AG08396 (cell line): ENCODE measurements around the gene TARM1.
A peak's percentile ranks its signal among the peaks of the same experiment; 100 is the strongest.

Experiments
- DNase-seq: peaks from one replicate; pipeline ENCODE4 v3.0.0; 2012; ENCODE audit warnings: low spot score, mixed read lengths

The TARM1 gene

DNA sequence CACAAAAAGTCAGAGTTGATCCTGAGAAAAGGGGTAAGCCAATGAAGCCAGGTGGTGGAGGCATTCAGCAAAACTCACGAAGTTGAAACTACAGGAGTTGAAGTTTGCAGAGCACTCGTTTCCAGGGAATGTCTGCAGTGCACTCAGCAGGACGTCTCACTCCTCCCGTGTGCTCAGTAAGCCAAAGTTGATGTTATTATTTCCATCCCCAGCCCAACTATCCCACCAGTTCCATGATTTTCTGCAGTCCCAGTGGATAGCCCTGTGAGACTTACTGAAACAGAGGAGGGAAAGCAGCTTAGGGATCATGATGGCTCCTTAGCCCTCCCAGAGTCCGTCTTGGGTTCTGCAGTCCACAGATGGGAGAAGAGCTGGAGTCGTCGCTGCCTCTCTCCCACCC, at the start of gene TARM1:
Gene TARM1, minus strand, starts transcription at position 334 of the 400 bp plus-strand sequence. Its CDS starts 25 bp downstream, at position 309.
- no peak for DNase-seq

DNA sequence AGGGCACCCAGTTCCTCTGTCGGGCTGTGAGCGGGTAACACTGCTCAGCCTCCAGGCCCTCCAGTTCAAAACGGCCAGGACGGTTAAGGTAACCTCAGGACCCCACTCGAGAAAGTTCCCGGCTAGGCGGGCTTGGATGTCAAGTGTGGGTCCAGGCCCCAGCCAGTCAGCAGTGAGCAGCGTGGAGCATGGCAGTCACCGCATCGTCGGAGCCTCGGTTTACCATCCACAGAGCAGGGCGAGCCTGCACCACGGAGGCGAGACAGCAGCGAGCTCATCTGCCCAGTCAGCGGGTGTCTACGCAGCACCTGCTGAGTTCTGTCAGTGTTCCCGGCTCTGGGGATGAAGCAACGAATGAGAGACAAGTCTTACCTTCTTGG, 48.4 kb upstream of the TARM1 start:
- no peak for DNase-seq

DNA sequence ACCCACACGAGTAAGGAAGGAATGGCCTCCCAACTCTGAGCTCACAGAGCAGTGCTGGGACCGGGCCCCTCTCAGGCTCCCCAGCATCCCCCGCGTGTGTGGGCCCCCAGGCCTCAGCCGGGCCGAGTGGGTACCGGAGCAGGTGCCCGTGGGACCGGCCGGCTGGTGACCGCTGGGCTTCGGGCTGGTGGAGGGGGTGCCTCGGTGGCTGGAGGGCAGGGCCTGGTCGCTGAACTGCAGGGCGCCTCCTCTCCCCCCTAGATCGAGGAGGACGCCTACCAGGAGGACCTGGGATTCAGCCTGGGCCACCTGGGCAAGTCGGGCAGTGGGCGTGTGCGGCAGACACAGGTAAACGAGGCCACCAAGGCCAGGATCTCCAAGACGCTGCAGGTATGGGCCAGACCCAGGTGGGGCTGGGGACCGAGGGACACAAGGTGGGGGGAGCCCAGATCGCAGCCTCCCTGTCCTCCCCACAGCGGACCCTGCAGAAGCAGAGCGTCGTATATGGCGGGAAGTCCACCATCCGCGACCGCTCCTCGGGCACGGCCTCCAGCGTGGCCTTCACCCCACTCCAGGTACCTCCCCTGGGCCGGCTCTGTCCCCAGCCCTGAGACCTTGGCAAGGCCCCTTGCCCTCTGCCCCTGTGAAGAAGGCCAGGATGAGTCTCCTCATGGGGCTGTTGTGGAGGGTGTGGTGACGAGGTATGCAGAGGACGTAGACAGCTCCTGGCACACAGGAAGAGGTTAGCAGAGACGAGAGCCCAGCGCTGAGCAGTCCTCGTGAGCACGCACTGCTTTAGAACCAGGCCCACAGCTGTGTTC, 47.8 kb upstream of the TARM1 start:
- no peak for DNase-seq

DNA sequence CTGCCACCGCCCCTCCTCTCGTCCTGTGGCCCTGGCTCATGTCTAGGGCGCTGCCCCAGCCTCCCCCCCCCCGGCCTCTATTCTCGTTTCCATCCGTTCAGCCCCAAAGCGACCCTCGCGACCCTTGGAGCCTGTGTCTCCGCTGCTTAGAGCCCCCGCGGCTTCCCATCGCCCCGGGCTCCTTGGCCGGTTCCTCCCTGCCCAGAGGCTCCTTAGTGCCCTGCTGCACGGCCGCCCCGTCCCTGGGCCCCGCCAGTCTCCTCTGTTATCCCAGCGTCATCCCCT, 47.2 kb upstream of the TARM1 start:
- no peak for DNase-seq

DNA sequence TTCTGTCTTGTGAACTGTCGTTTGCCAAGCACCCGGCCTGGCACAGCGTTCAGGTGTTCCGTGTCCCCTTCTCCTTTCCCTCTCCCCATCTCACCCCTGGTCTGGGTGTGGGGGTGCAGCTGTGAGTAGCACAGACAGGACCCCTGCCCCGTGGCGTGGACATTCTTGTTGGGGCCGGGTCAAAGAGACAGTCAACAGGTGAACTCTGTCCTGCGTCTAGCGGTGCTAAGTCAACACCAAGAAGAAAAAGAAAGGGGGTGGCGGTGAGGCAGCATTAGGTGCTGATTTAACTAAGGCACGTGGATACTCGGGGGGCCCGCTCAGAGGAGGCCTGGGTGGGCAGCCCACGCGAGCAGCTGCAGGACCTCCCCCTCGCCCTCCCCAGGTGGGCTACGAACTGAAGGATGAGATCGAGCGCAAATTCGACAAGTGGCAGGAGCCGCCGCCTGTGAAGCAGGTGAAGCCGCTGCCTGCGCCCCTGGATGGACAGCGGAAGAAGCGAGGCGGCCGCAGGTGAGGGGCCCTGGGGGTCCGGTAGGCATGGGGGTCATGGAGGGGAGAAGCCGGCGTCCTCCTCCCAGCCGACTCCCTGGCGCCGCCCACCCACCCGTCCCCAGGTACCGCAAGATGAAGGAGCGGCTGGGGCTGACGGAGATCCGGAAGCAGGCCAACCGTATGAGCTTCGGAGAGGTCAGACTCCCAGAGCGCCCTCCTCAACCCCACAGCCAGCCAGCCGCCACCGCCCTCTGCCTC, 46.7 kb upstream of the TARM1 start:
- DNase-seq, result no peak

DNA sequence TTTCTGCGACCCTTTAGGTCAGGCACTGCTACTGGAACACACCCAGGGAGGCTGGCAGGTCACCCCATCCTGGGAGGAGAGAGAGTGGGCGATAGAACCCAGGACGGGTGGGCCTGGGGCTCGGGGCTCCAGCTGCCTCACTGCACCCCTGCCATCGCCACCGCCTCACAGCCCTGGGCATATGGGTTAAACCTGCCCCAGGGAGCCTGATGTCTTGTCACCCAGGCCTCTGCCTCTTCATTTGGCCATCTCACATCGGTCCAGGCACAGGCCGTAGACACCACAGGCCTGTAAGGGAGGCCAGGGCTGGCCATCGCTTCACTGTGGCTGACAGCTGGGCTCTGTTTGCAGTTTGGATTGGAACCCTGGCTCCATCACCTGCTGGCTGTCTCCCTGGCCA, 44.5 kb upstream of the TARM1 start:
- no peak for DNase-seq

DNA sequence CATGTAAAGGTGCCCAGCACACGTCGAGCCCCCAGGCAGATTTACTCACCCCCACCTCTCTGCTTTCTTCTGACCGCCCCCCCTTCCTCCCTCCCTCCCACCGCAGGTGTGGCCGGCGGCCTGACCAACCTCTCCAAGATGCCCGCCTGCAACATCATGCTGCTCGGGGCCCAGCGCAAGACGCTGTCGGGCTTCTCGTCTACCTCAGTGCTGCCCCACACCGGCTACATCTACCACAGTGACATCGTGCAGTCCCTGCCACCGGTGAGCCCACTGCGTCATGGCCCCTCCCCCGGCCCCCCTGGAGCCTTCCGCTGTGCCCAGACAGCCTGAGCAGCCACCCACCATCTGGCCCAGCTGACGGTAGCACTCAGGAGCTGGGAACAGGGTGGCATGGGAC, 43.2 kb upstream of the TARM1 start:
- DNase-seq, result no peak

DNA sequence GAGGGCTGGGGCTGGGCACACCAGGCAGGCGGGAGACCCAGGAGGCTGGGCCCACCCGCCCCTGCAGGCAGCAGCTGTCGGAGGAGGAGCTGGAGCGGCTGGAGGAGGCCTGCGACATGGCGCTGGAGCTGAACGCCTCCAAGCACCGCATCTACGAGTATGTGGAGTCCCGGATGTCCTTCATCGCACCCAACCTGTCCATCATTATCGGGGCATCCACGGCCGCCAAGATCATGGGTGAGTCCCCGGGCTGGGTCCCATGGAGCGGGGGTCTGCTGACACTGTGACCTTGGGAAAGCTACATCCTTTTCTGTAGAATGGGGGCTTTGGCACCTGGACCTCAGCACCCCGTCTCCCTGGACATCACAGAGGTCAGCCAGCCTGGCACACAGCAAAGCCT, 42.5 kb upstream of the TARM1 start:
- no peak for DNase-seq

DNA sequence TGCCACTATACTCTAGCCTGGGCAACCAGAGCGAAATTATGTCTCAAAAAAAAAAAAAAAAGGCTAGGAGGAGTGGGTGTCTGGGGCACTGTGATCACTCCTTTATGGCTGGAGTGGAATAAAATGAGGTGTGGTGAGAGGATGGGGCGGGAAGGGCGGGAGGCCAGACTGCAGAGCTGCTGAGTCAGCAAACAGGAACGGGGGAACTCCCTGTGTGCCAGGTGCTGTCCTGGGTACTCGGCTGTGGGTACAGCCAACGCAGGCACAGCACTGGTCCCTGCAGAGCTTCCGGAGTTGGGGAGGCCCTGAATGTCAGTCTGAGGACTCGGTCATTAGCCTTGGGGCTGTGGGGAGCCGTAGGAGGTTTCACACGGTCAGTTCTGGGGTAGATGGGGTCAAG, 40.1 kb upstream of the TARM1 start:
- DNase-seq, result no peak

DNA sequence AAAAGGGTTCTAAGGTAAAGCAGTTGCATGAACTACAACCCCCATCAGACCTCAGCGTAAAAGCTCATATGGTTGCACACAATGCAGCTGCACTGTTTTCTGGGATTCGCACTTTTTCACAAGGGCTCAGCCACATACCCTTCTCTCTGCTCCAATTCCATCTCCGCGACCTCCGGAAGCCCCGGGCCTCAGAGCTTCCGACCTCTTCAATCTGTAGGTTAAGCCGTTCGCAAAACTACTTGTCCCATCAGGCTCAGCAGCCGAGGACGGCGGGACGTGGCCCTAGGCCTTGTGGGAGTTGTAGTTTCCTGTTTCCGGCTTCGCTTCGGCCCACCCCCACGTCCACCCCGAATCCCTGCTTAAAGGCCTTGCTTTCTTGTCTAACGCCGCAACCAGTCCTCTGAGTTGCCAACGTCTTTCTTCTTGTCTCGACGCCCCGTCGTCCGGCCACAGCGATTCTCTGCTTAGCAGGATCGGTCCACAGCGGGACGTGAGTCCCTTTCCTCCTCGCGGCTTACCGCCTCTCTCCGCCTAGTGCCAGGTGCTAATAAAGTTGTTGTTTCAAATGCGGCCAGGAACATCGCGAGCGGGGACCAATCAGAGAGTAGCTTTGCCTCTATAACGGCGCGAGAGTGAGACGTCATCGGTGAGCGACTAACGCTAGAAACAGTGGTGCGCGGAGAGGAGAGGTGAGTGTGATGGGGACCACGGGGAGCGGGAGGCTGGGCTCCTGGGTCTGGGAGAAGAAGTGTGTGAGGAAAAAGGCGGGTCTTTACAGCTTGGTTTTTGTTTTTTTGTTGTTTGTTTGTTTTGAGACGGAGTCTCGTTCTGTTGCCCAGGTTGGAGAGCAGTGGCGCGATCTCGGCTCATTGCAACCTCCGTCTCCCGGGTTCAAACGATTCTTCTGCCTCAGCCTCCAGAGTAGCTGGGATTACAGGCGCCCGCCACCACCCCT, 34.2 kb upstream of the TARM1 start, which contains the start of the genes PRPF31 and TFPT:
Gene PRPF31, plus strand, starts transcription at position 646 of the 955 bp plus-strand sequence. CDS start 2,525 bp downstream, outside the sequence.
Gene TFPT, minus strand, starts transcription at position 549 of the 955 bp plus-strand sequence. Its CDS starts 388 bp downstream, at position 161.
- DNase-seq, result peak; percentile 98

DNA sequence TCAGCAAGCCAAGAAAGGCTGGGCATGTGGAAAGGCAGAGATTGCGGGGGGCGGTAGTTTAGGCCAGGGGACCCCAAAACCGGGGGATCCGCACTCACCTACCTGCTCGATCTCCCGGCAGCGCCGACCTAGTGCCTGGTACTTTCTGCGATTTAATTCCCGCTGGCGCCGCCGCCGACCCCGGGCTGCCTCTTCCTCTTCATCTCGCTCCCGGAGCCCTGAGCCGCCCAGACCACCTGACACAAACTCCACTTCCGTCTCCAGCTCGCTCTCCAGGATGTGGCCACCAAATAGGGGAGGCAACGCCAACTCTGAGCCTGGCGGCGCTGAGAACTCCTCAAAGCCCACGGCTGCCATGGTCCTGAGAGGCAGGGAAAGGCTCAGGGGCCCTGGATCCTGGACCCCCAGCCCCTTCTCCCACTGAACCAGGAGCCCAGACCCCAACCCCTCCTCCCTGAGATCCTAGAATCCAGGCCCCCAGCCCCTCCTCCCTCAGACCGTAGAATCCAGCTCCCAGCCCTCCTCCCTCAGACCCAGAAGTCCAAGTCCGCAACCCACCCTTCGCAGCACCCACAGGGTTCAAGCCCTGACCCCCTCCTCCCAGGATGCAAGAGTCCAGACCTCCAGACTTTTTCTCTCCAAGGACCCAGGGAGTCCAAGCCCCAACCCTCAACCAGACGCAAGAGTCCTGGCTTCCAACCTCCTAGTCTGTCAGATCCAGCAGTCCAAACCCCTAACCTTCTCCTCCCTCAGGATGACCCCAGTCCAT, 33.4 kb upstream of the TARM1 start:
- DNase-seq, result no peak

DNA sequence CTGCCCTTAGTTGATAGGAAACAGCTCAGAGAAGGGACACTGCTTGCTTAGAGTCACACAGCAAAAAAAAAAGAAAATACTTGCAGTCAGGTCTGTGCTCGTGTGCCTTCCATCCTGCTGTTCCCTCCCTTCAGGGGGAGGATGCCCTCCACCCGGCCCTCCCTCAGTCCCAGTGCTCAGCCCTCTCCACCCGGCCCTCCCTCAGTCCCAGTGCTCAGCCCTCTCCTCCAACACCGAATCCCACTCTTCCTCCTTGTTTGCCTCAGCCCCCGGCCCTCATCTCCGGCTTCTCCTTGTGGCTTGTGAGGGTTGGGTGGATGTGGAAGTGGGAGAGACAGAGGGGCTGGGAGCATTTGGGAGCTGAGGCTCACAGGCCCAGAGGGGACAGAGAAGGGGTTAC, 28.5 kb upstream of the TARM1 start:
- DNase-seq, result no peak

DNA sequence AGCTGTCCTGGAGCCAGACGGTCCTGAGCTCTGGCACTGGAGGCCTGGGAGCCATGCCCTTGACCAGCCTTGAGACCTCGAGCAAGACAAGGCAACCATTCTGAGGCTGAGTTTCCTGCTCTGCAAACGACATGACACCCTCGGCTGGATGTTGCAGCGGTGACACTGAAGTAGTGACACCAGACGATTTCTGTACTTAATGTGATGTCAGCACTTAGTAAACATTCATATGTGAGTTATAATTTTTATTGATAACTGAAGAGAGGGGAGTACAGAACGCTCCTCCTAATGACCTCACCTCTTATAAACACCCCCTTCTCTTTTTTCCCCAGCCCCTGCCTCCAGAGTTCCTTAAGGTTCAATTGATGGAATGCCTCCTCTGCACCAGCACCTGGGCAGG, 27.3 kb upstream of the TARM1 start:
- DNase-seq, result no peak

DNA sequence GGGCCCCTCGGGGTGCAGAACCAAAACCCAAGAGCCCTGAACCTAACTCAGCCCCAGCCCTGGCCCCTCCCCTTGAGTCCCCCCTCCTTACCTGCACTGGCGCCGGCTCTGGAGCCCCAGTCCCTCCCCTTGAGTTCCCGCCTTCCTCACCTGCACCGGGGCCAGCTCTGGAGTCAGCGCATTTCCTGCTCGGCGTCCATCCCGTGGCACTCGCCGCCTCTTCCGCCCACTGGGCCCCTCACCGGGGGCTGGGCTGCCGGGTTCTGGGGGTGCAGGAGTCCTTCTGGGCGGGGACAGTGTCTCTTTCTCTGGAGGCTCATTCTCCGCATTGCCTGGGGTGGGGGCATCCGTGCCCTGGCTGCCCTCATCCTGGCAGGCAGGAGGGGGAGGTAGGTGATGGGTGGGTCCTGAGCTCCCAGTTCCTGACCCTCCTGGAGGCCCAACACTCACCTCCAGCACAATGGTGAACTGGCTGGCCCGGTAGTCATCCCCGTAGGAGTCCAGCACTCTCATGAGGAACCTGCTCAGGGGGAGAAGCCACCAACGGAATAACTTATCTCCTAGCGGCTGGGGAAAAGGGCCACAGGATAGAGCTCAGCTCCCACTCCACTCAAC, 26.8 kb upstream of the TARM1 start:
- DNase-seq, result no peak

DNA sequence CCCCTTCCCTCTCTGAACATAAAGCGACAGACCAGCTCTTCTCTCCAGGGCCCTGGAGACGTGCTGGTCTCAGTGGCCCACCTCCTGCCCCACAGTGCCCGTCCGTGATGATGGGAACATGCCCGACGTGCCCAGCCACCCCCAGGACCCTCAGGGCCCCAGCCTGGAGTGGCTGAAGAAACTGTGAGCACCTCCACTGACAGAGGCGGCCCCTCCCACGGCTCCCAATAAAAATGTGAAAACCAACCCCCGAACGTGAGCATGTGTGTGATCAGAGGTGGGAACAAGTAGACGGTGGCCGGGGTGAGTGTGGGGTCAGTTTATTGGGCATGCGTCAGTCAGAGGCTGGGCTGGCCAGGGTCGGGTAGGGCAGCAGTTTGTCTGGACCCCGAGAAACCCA, 25.6 kb upstream of the TARM1 start:
- no peak for DNase-seq

DNA sequence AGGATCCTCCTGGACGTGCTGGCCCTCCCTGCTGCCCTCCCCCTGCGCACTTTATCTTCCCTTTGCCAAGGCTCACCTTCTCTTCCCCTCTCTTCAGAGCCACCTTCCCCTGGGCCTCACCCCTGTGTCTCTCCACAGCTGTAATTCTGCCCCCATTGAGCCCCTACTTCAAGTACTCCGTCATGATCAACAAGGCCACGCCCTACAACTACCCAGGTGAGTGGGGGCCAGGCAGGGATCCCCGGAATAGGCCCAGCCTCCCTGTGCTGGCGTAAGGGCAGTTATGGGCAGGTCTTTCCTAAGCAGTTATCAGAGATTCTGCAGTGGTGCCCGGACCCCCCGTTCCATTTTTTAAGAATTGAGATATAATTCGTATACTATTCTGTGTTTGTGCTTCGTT, 24.6 kb upstream of the TARM1 start:
- DNase-seq, result no peak

DNA sequence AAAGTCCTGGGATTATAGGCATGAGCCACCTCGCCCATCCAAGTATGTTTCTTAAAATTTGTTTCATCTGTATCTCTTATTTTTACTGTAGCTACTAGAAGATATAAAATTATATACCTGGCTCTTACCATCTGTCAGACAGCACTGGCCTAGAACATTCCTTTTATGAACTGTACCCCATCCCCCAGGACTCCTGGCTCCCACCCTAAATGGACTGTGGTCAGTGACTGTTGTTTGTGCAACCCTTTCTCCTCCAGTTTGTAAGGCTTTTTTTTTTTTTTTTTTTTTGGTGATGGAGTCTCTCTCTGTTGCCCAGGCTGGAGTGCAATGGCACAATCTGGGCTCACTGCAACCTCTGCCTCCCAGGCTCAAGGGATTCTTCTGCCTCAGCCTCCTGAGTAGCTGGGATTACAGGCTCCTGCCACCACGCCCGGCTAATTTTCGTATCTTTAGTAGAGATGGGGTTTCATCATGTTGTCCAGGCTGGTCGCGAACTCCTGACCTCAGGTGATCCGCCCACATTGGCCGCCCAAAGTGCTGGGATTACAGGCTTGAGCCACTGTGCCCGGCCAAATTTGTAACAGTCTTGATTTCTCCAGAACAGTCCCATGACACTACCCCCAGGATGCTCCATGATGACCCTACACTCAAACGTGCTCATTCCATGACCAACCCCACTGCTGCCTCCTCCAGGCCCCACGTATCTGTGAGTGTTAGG, 24.0 kb upstream of the TARM1 start:
- no peak for DNase-seq

DNA sequence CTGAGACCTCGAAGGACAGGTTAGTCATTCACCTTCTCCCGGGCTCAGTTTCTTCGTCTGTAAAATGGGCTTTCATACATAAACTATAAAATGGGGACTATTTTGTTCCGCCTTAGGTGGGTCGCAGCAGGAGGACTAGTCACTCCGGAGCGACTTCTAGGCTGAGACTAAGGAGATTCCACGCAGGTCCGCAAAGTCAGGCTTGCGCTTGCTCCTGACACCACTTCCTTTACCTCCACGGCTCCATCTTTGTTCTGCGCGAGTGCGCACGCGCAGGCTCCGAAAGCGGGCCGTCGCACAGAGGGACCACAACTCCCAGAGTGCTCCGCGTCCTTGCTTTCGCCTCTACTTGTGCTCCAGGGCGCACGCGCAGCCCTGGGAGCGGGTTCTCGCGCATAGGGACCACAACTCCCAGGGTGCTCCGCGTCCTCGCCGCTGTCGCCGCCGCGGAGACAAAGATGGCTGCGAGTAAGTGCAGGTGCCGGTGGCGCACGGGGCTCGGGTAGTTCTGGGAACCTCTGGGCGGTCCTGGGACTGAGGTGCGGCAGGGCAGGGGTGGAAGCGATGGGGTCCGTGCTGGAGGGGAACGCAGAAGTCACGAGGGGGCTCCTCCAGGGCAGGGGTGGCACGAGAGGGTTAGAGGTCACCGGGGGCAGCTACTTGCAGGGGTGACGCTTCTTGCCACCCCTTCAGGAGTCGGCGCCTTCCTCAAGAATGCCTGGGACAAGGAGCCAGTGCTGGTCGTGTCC, 21.4 kb upstream of the TARM1 start, which contains the start of gene NDUFA3:
Gene NDUFA3, plus strand, starts transcription at position 435 of the 749 bp plus-strand sequence. Its CDS starts 24 bp downstream, at position 459.
- DNase-seq, result peak; percentile 100

DNA sequence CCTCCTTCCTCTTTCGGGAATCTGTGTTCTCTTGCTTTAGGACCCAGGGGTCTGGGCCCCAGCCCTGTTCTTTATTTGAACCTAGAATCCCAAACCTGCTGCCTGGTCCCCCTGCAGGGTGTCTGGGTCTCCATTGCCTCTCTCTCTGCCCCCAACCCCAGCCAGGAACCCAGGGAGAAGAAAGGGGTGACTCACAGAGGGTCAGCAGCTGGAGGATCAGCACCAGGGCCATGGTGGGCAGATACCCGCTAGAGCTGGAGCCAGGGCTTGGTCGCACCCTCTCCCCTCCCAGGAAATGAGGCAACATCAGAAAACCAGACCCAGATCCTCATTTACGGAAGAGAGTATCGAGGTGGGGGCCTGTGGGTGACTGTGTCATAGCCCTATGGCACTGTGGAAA, 19.4 kb upstream of the TARM1 start, which contains the start of gene OSCAR:
Gene OSCAR, minus strand, starts transcription at position 243 of the 400 bp plus-strand sequence. Its CDS starts 11 bp downstream, at position 232.
- DNase-seq, result no peak
